Left forelimb (tissue), 1 donor: ENCODE results near the gene ZNF532.
"Not testable (repeated sequence)": the region's sequence is repeated elsewhere in the genome, so short reads cannot be mapped to it uniquely, and the experiment has no call there.

Experiments used
- DNase-seq: peaks from one replicate; pipeline ENCODE4 v3.0.0-alpha.2; 2018; ENCODE audit warnings: low spot score

Gene ZNF532

DNA sequence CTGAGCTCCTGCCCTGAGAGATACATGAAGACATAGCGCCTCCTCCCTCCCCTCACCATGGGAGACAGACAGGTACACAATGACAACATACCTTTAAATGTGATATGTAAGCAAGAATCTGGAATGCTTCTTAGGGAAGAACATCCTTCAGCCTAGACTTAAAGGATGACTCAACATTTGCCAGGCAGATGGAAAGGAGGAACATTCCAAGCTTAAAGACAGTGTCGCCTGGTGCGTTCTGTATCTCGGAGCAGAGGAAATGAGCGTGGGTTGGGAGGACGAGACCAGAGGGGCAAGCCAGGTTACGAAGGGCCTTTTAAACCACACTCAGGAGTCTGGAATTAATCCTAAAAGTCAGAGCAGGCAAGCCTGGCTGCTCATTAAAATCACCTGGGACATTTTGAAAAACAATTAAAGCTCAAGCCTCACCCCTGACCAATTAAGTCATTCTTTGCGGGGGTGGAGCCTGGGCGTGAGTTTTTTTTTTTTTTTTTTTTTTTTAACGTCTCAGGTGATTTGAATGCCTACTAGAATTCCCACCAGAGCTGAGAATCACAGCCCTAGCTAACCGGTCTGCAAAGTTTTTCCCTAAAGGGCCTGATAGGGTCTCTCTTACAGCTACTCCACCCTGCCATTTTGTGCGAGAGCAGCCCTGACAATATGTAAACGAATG, 143.8 kb downstream of the ZNF532 start:
- no peak for DNase-seq

DNA sequence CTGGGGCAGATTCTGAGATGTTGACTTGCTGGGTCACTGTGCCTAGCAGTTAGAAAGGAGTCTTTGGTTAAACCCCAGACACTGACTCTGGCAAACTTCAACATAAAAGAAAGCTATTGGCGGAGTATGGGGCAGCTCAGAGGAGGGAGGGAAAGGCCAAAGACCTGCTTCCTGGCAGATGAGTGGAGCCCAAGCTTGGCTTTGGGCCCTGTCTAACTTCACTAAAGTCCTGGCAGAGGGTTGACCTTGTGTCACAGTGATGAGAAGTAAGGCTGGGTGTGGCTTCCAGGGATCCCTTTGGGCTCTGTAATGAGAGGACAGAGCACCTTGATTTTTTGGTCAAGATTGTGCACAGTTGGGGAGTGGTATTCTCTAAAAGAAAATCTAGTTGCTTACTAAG, 145.2 kb downstream of the ZNF532 start:
- no peak for DNase-seq

DNA sequence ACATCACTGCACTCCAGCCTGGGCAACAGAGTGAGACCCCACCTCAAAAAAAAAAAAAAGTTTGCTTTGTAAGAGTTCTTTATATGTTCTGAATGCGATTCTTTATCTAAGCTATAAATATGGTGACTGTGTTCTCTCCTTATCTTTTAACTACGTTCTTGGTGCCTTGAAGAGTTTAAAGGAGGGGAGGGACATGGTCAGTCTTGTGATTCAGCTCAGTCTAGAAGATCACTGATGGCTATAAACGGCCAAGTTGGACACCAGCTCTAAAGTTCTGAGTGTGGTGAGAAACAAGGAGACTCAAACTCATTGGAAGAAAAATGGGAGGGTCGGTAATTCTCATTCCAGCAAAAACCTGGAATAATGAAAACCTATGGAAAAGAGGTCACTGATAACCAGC, 146.6 kb downstream of the ZNF532 start:
- no peak for DNase-seq

GRCh38 chr18:59011786-59012185, 147.1 kb downstream of the ZNF532 start:
- DNase-seq: no peak

GRCh38 chr18:59012815-59013705, 148.4 kb downstream of the ZNF532 start:
- no peak for DNase-seq

- no peak for DNase-seq
Measured at GRCh38 chr18:59013744-59014143, 149.1 kb downstream of the ZNF532 start.

- DNase-seq: no peak
Measured at GRCh38 chr18:59015531-59016152, 151.0 kb downstream of the ZNF532 start.

- DNase-seq: no peak
Measured at GRCh38 chr18:59021500-59021899, 156.8 kb downstream of the ZNF532 start.

- DNase-seq: no peak
Measured at GRCh38 chr18:59022167-59022945, 157.7 kb downstream of the ZNF532 start.

DNA sequence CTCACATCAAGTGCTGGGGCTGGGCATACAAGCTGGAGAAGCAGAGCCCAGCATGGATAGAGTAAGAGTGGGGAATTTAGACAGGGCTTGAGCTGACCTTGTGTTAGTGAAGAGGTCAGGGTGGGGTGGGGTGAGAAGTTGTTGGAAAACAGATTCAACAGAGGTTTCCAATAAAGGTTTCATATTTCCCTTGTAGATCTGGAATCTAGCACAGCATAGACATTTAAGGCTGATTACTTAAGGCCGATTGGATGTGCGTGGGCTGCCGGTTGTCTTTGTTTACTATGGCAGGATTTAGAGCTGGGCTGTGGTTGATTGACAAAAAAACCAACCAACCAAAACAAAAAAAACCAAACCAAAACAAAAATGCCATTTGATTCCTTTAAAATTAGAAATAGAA, 160.2 kb downstream of the ZNF532 start:
- DNase-seq: no peak

DNA sequence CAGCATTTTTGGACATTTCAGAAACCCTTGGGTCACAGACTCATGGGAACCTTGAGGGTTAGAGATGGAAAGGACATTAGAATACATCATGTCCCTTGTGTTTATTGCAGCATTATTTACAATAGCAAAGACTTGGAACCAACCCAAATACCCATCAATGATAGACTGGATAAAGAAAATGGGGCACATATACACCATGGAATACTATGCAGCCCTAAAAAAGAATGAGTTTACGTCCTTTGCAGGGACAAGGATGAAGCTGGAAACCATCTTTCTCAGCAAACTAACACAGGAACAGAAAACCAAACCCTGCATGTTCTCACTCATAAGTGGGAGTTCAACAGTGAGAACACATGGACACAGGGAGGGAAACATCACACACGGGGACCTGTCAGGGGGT, 160.9 kb downstream of the ZNF532 start:
- not testable (repeated sequence) for DNase-seq

GRCh38 chr18:59026364-59026763, 161.7 kb downstream of the ZNF532 start:
- DNase-seq: no peak

GRCh38 chr18:59026831-59027410, 162.2 kb downstream of the ZNF532 start:
- no peak for DNase-seq

DNA sequence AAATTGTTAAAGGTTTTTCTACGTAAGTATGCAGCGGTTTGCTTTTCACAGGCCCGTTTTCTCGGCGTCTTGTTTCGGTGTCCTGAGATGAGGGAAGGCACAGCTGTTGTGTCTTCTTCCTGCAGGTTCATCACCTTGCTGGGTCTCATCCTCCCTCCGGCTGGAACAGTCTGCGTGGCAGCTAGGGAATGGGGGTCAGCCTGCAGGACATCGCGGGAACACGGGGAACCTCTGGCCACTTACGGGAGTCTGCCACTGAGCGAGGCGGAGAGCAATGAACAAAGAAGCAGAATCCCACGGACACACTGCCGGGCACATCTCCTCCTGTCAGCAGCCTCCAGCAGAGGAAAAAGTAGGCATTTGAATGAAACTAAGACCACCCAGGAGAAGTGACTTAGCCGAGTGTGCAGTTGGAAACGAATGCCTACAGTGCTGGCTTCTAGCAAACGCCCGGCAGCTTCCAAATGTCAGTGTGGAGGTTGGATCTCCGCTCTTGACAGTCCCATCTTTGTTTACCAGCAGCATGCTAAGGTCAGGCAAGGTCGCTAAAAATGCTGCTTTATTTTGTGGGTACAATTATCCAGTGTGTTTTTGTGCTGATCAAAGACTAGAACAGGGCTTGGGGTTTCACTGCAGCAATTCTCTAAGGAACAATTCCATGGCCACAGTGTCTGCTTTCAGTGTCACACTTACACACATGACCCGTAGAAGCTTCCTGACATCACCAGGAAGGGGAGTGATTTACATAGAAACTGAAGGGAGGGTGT, 165.2 kb downstream of the ZNF532 start:
- DNase-seq: no peak

GRCh38 chr18:59032308-59032707, 167.6 kb downstream of the ZNF532 start:
- no peak for DNase-seq

- no peak for DNase-seq
Measured at GRCh38 chr18:59033359-59033758, 168.7 kb downstream of the ZNF532 start.

GRCh38 chr18:59033974-59034373, 169.3 kb downstream of the ZNF532 start:
- DNase-seq: no peak

DNA sequence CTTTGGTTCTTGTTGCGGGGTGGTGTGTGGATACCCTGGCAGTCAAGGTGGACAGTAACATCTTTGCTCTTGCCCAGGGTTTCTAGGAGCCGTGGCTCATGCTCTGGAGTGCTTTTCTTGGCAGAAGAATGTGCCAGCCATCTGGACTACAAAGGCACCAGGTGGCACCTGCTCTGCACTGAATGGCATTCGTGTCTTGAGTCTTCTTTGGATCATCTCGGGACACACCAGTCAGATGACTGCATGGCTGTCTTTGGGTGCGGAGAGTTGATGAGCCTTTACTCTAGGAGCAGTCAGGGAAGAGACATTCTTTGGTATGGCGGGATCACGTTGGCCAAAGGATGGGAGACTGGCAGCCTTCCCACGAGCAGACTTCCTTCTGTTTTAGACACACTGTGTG, 170.9 kb downstream of the ZNF532 start:
- no peak for DNase-seq
